Measurements from ENCODE around the gene XYLB. TPM values are rescaled to one million over a fixed set of nuclear protein-coding genes. Genes with fewer than 3 reads are reported as not detected.

XYLB gene
- total RNA-seq = 3.6 and 6.0 TPM in 2 replicates

GRCh38 chr3:38346587-38347410 is at the start of gene XYLB:
Gene XYLB (plus strand): TSS chr3:38346785. CDS start chr3:38346869, 84 bp downstream.

GRCh38 chr3:38453075-38453912 is 106.7 kb downstream of the XYLB start, which contains the start of gene ACVR2B:
Gene ACVR2B (plus strand): TSS chr3:38453890. CDS start chr3:38454323, 433 bp downstream.

Other genes starting within 250 kb of the XYLB start
- 16.9 and 24.3 TPM in 2 replicates for gene ACAA1, start 209.7 kb upstream of the XYLB start, total RNA-seq
- 10.1 and 16.5 TPM in 2 replicates for gene MYD88, start 208.1 kb upstream of the XYLB start, total RNA-seq
- 31.2 and 58.2 TPM in 2 replicates for gene OXSR1, start 181.2 kb upstream of the XYLB start, total RNA-seq
- 1.5 and 1.6 TPM in 2 replicates for gene SLC22A13, start 81.0 kb upstream of the XYLB start, total RNA-seq
- gene SLC22A14, start 64.5 kb upstream of the XYLB start, total RNA-seq = 0.59 and 1.2 TPM in 2 replicates
- gene ACVR2B, start 107.1 kb downstream of the XYLB start, total RNA-seq = 2.2 and 2.4 TPM in 2 replicates
- gene EXOG, start 149.6 kb downstream of the XYLB start, total RNA-seq = 8.3 and 12.9 TPM in 2 replicates